Jurkat, Clone E6-1 (cell line): ENCODE measurements around the gene DPYD.

ENCODE experiments used
- DNase-seq: peaks from one replicate; pipeline ENCODE4 v3.0.0-alpha.2; 2011; ENCODE audit warnings: low read depth, low spot score
- H3K4me3 ChIP-seq: 2 replicates; pipeline ENCODE4 v1.5.1; 2011; ENCODE audit warnings: mild to moderate bottlenecking, low read length, control low read depth, moderate library complexity

DPYD gene

GRCh38 chr1:97911266-97912215 is 9.3 kb downstream of the DPYD start:
- H3K4me3 ChIP-seq: peak overlapping the region; percentile 45
- peak; percentile 83 for DNase-seq

GRCh38 chr1:97909266-97909665 is 11.6 kb downstream of the DPYD start:
- H3K4me3 ChIP-seq: no peak overlapping the region
- no peak for DNase-seq

GRCh38 chr1:97907886-97908285 is 12.9 kb downstream of the DPYD start:
- no peak overlapping the region for H3K4me3 ChIP-seq
- DNase-seq: no peak

GRCh38 chr1:97906567-97907241 is 14.1 kb downstream of the DPYD start:
- DNase-seq: no peak
- H3K4me3 ChIP-seq: no peak overlapping the region

GRCh38 chr1:97905141-97905940 is 15.5 kb downstream of the DPYD start:
- no peak for DNase-seq

GRCh38 chr1:97904534-97904933 is 16.3 kb downstream of the DPYD start:
- DNase-seq: no peak
- H3K4me3 ChIP-seq: no peak overlapping the region

More at GRCh38 chr1:97905141-97905940, 15.5 kb downstream of the DPYD start:
- H3K4me3 ChIP-seq: no peak overlapping the region

GRCh38 chr1:97903626-97904025 is 17.2 kb downstream of the DPYD start:
- DNase-seq: no peak
- no peak overlapping the region for H3K4me3 ChIP-seq

- H3K4me3 ChIP-seq: no peak overlapping the region
- no peak for DNase-seq
These were observed 18.8 kb downstream of the DPYD start for GRCh38 chr1:97902067-97902466.

- H3K4me3 ChIP-seq: no peak overlapping the region
- DNase-seq: no peak
These were observed 19.7 kb downstream of the DPYD start for GRCh38 chr1:97901017-97901658.

- H3K4me3 ChIP-seq: no peak overlapping the region
- DNase-seq: no peak
These were observed 21.9 kb downstream of the DPYD start for GRCh38 chr1:97898948-97899347.

- DNase-seq: no peak
- no peak overlapping the region for H3K4me3 ChIP-seq
These were observed 25.6 kb downstream of the DPYD start for GRCh38 chr1:97895278-97895677.

- DNase-seq: no peak
- no peak overlapping the region for H3K4me3 ChIP-seq
These were observed 27.0 kb downstream of the DPYD start for GRCh38 chr1:97893844-97894243.

- no peak for DNase-seq
- H3K4me3 ChIP-seq: no peak overlapping the region
These were observed 34.6 kb downstream of the DPYD start for GRCh38 chr1:97886199-97886598.

- no peak for DNase-seq
- no peak overlapping the region for H3K4me3 ChIP-seq
These were observed 37.0 kb downstream of the DPYD start for GRCh38 chr1:97883823-97884222.

GRCh38 chr1:97877307-97877706 is 43.5 kb downstream of the DPYD start:
- no peak for DNase-seq
- no peak overlapping the region for H3K4me3 ChIP-seq

- no peak for DNase-seq
- H3K4me3 ChIP-seq: no peak overlapping the region
These were observed 44.8 kb downstream of the DPYD start for GRCh38 chr1:97875996-97876395.

GRCh38 chr1:97870589-97870988 is 50.2 kb downstream of the DPYD start:
- no peak for DNase-seq
- H3K4me3 ChIP-seq: no peak overlapping the region

GRCh38 chr1:97869441-97869840 is 51.4 kb downstream of the DPYD start:
- H3K4me3 ChIP-seq: no peak overlapping the region
- DNase-seq: no peak

- H3K4me3 ChIP-seq: no peak overlapping the region
- DNase-seq: no peak
These were observed 53.7 kb downstream of the DPYD start for GRCh38 chr1:97867127-97867526.
